ENCODE results near the gene GTPBP10.

Gene GTPBP10

GRCh38 chr7:90383422-90383821 is 36.9 kb downstream of the GTPBP10 start:
- DNase-seq (ENCODE audit: low read depth in 2 of 2) = no peak

- DNase-seq (ENCODE audit: low read depth in 2 of 2) = no peak
Measured at GRCh38 chr7:90383861-90384260, 37.3 kb downstream of the GTPBP10 start.

GRCh38 chr7:90384433-90384832 is 37.9 kb downstream of the GTPBP10 start:
- DNase-seq (ENCODE audit: low read depth in 2 of 2) = no peak

- DNase-seq (ENCODE audit: low read depth in 2 of 2) = no peak
Measured at GRCh38 chr7:90387470-90388240, 41.1 kb downstream of the GTPBP10 start.

GRCh38 chr7:90390926-90391325 is 44.4 kb downstream of the GTPBP10 start:
- no peak for DNase-seq (ENCODE audit: low read depth in 2 of 2)

- no peak for DNase-seq (ENCODE audit: low read depth in 2 of 2)
Measured at GRCh38 chr7:90391488-90391887, 45.0 kb downstream of the GTPBP10 start.

GRCh38 chr7:90396420-90396819 is 49.9 kb downstream of the GTPBP10 start:
- DNase-seq (ENCODE audit: low read depth in 2 of 2) = no peak

- DNase-seq (ENCODE audit: low read depth in 2 of 2) = no peak
Measured at GRCh38 chr7:90401989-90402388, 55.5 kb downstream of the GTPBP10 start.

GRCh38 chr7:90402785-90403173 is 56.3 kb downstream of the GTPBP10 start:
- DNase-seq (ENCODE audit: low read depth in 2 of 2) = no peak

GRCh38 chr7:90403174-90404113 is 56.9 kb downstream of the GTPBP10 start, which contains the start of gene CLDN12:
TSS of gene CLDN12 (plus strand) at chr7:90403461. CDS start at chr7:90412677, 9,216 bp downstream.
- DNase-seq (ENCODE audit: low read depth in 2 of 2) = peak; percentile 43 to 52

GRCh38 chr7:90404777-90405176 is 58.3 kb downstream of the GTPBP10 start:
- no peak for DNase-seq (ENCODE audit: low read depth in 2 of 2)

GRCh38 chr7:90407484-90407821 is 60.9 kb downstream of the GTPBP10 start:
- DNase-seq (ENCODE audit: low read depth in 2 of 2) = no peak

GRCh38 chr7:90408142-90408541 is 61.6 kb downstream of the GTPBP10 start:
- DNase-seq (ENCODE audit: low read depth in 2 of 2) = no peak

GRCh38 chr7:90409667-90410066 is 63.2 kb downstream of the GTPBP10 start:
- DNase-seq (ENCODE audit: low read depth in 2 of 2) = no peak

- DNase-seq (ENCODE audit: low read depth in 2 of 2) = no peak
Measured at GRCh38 chr7:90411510-90411909, 65.0 kb downstream of the GTPBP10 start.

GRCh38 chr7:90412458-90413184 is 66.1 kb downstream of the GTPBP10 start:
- no peak for DNase-seq (ENCODE audit: low read depth in 2 of 2)

GRCh38 chr7:90413185-90413528 is 66.6 kb downstream of the GTPBP10 start:
- no peak for DNase-seq (ENCODE audit: low read depth in 2 of 2)

- DNase-seq (ENCODE audit: low read depth in 2 of 2) = no peak
Measured at GRCh38 chr7:90421651-90422050, 75.1 kb downstream of the GTPBP10 start.

GRCh38 chr7:90424720-90425119 is 78.2 kb downstream of the GTPBP10 start:
- no peak for DNase-seq (ENCODE audit: low read depth in 2 of 2)

- DNase-seq (ENCODE audit: low read depth in 2 of 2) = no peak
Measured at GRCh38 chr7:90425376-90425775, 78.9 kb downstream of the GTPBP10 start.

GRCh38 chr7:90430614-90431460 is 84.3 kb downstream of the GTPBP10 start:
- no peak for DNase-seq (ENCODE audit: low read depth in 2 of 2)
